ENCODE results near the gene ACTR5.

Gene ACTR5

GRCh38 chr20:38755324-38755910 lies 7.2 kb downstream of the ACTR5 start:
- no peak for DNase-seq
- Histone ChIP-seq H3K36me3 (ENCODE audit: insufficient read depth, low read length) (peaks cover 85% of the 10 kb centered on the region), H3K27me3 (ENCODE audit: insufficient read depth, low read length, poor library complexity) (no peaks in the 10 kb centered on the region), H2AFZ (ENCODE audit: low read depth, low read length) (no peak overlapping the region), H3K27ac (ENCODE audit: low read length) (no peak overlapping the region), H3K4me1 (ENCODE audit: insufficient read depth, low read length) (peaks cover 5% of the 10 kb centered on the region), H3K9ac (ENCODE audit: low read depth, low read length) (no peak overlapping the region), H3K4me3 (ENCODE audit: low read depth in 1 of 2, low read length in 2 of 2) (no peak overlapping the region), H3K9me3 (ENCODE audit: insufficient read depth, low read length, severe bottlenecking) (no peaks in the 10 kb centered on the region), H3K4me2 (ENCODE audit: insufficient read depth, low read length) (no peak overlapping the region), H4K20me1 (ENCODE audit: insufficient read depth, low read length) (no peaks in the 10 kb centered on the region), H3K79me2 (ENCODE audit: insufficient read depth, low read length) (peaks cover 3% of the 10 kb centered on the region; the same call in 1 of the 2 replicates)
- TF ChIP-seq CTCF (IDR thresholded peaks at IDR 0.05; ENCODE audit: borderline replicate concordance, extremely low read depth, low read length, poor library complexity, severe bottlenecking) (no peak), EZH2 (IDR thresholded peaks at IDR 0.05; ENCODE audit: borderline replicate concordance, low read depth, low read length, severe bottlenecking) (no peak)
- ATAC-seq (ENCODE audit: insufficient read depth, low read depth) = no peak

- Histone ChIP-seq H3K27ac (ENCODE audit: low read length) (no peak overlapping the region), H3K4me1 (ENCODE audit: insufficient read depth, low read length) (no peaks in the 10 kb centered on the region)
These were observed 9.0 kb downstream of the ACTR5 start for GRCh38 chr20:38757145-38757775.

GRCh38 chr20:38759106-38759505 lies 10.8 kb downstream of the ACTR5 start:
- ATAC-seq (ENCODE audit: insufficient read depth, low read depth) = no peak

More at GRCh38 chr20:38757145-38757775, 9.0 kb downstream of the ACTR5 start:
- Histone ChIP-seq H3K9me3 (ENCODE audit: insufficient read depth, low read length, severe bottlenecking) (no peaks in the 10 kb centered on the region), H3K27me3 (ENCODE audit: insufficient read depth, low read length, poor library complexity) (no peaks in the 10 kb centered on the region), H3K79me2 (ENCODE audit: insufficient read depth, low read length) (no peaks in the 10 kb centered on the region), H3K36me3 (ENCODE audit: insufficient read depth, low read length) (peaks cover 89% of the 10 kb centered on the region), H3K9ac (ENCODE audit: low read depth, low read length) (no peak overlapping the region), H3K4me2 (ENCODE audit: insufficient read depth, low read length) (no peak overlapping the region), H4K20me1 (ENCODE audit: insufficient read depth, low read length) (no peaks in the 10 kb centered on the region), H2AFZ (ENCODE audit: low read depth, low read length) (no peak overlapping the region), H3K4me3 (ENCODE audit: low read depth in 1 of 2, low read length in 2 of 2) (no peak overlapping the region)
- no peak for DNase-seq
- ATAC-seq (ENCODE audit: insufficient read depth, low read depth) = no peak
- TF ChIP-seq EZH2 (IDR thresholded peaks at IDR 0.05; ENCODE audit: borderline replicate concordance, low read depth, low read length, severe bottlenecking) = no peak
- no peak for TF ChIP-seq CTCF (IDR thresholded peaks at IDR 0.05; ENCODE audit: borderline replicate concordance, extremely low read depth, low read length, poor library complexity, severe bottlenecking)

More at GRCh38 chr20:38759106-38759505, 10.8 kb downstream of the ACTR5 start:
- H3K9me3 ChIP-seq (ENCODE audit: insufficient read depth, low read length, severe bottlenecking) = no peaks in the 10 kb centered on the region
- H3K79me2 ChIP-seq (ENCODE audit: insufficient read depth, low read length) = no peaks in the 10 kb centered on the region
- H2AFZ ChIP-seq (ENCODE audit: low read depth, low read length) = no peak overlapping the region
- H3K27ac ChIP-seq (ENCODE audit: low read length) = no peak overlapping the region
- peaks cover 93% of the 10 kb centered on the region for H3K36me3 ChIP-seq (ENCODE audit: insufficient read depth, low read length)
- 0 out of 2 replicates have a peak, but pooled peaks cover 2% of the 10 kb centered on the region for H4K20me1 ChIP-seq (ENCODE audit: insufficient read depth, low read length)
- H3K4me3 ChIP-seq (ENCODE audit: low read depth in 1 of 2, low read length in 2 of 2) = no peak overlapping the region
- H3K4me1 ChIP-seq (ENCODE audit: insufficient read depth, low read length) = no peaks in the 10 kb centered on the region
- no peak for DNase-seq
- TF ChIP-seq CTCF (IDR thresholded peaks at IDR 0.05; ENCODE audit: borderline replicate concordance, extremely low read depth, low read length, poor library complexity, severe bottlenecking) = no peak
- no peak for TF ChIP-seq EZH2 (IDR thresholded peaks at IDR 0.05; ENCODE audit: borderline replicate concordance, low read depth, low read length, severe bottlenecking)
- H3K9ac ChIP-seq (ENCODE audit: low read depth, low read length) = no peak overlapping the region
- no peaks in the 10 kb centered on the region for H3K27me3 ChIP-seq (ENCODE audit: insufficient read depth, low read length, poor library complexity)
- no peak overlapping the region for H3K4me2 ChIP-seq (ENCODE audit: insufficient read depth, low read length)
